Heart left ventricle (tissue), 16 donors: ENCODE data around the gene MEA1. TPM values are rescaled to one million over a fixed set of nuclear protein-coding genes. Genes with fewer than 3 reads are reported as not detected.
A peak's percentile ranks its signal among the peaks of the same experiment; 100 is the strongest.
"Not testable (repeated sequence)": the region's sequence is repeated elsewhere in the genome, so short reads cannot be mapped to it uniquely, and the experiment has no call there.

Experiments used
- ATAC-seq, 4 donors: fragments of 200-7000 bp; cut with Tn5 transposase; one replicate each; pipeline ENCODE4 v1.9.1; 2020 to 2022; ENCODE audit warnings: moderate library complexity in 4 of 4, mild to moderate bottlenecking in 3 of 4, moderate number of reproducible peaks in 1 of 4
- DNase-seq, 5 donors: peaks; one replicate each; pipeline ENCODE4 v3.0.0-alpha.2; 2020
- H3K27ac ChIP-seq, 12 donors: fragments of 200-600 bp; sonication (generic) in 4 of 12; one replicate each; pipeline versions ENCODE4 v1.5.0 to v1.8.0; 2016 to 2022; ENCODE audit warnings: mild to moderate bottlenecking in 2 of 12
- H3K27me3 ChIP-seq, 9 donors: fragments of 200-600 bp; sonication (generic) in 2 of 9; one replicate each; pipeline versions ENCODE4 v1.5.1 to v1.8.0; 2016 to 2022; ENCODE audit warnings: mild to moderate bottlenecking in 3 of 9
- H3K36me3 ChIP-seq, 9 donors: fragments of 200-600 bp; sonication (generic) in 2 of 9; one replicate each; pipeline versions ENCODE4 v1.5.0 to v1.8.0; 2018 to 2022; ENCODE audit warnings: mild to moderate bottlenecking in 2 of 9
- H3K4me1 ChIP-seq, 12 donors: fragments of 200-600 bp; sonication (generic) in 4 of 12; one replicate each; pipeline versions ENCODE4 v1.5.0 to v1.8.0; 2016 to 2022; ENCODE audit warnings: mild to moderate bottlenecking in 3 of 12
- H3K4me3 ChIP-seq, 12 donors: fragments of 200-600 bp; sonication (generic) in 4 of 12; one replicate each; pipeline versions ENCODE4 v1.5.0 to v1.8.0; 2017 to 2022; ENCODE audit warnings: mild to moderate bottlenecking in 9 of 12, moderate library complexity in 4 of 12
- H3K9me3 ChIP-seq, 12 donors: fragments of 200-600 bp; sonication (generic) in 4 of 12; one replicate each; pipeline versions ENCODE4 v1.5.0 to v1.8.0; 2016 to 2022; ENCODE audit warnings: mild to moderate bottlenecking in 1 of 12
- CTCF ChIP-seq, 12 donors: fragments of 200-600 bp; sonication (generic) in 4 of 12; IDR thresholded peaks; one replicate each; pipeline versions ENCODE4 v1.5.0 to v1.8.0; 2018 to 2022; ENCODE audit warnings: antibody characterized with exemption in 12 of 12, mild to moderate bottlenecking in 5 of 12
- POLR2A ChIP-seq, 2 donors: fragments of 450-650 bp; IDR thresholded peaks; one replicate each; pipeline ENCODE4 v1.6.1; 2017; ENCODE audit warnings: antibody characterized with exemption in 2 of 2, mild to moderate bottlenecking in 2 of 2, moderate library complexity in 2 of 2
- WGBS, 4 donors: extraction: QIAGEN DNeasy Blood & Tissue Kit in 2 of 4; methylation state at CpG; one replicate each; pipeline versions ENCODE4 v1.1.5 to v1.1.7; 2013 to 2018; 5-methylcytosine and 5-hydroxymethylcytosine counted together
- intact Hi-C, 10 donors: fragments of 100-400 bp; cut with DNase I; formaldehyde crosslinking; loops; one replicate each; pipeline versions ENCODE4 v1.11.1 to v1.14.2; 2022
- polyA plus RNA-seq, 2 donors: library from polyadenylated mRNA; stranded (reverse); fragments of 200-250 nt; gene quantifications; one replicate each; pipeline ENCODE4 v1.2.3, GENCODE V29; 2013
- total RNA-seq, 9 donors: library from RNA; depleted of rRNA in 2 of 9; stranded (reverse); fragments of >200 nt in 2 of 9; fragmentation: NEBNext Ultra II Directional in 3 of 9; extraction: Animal tissue kit (Norgen Biotek cat#: 25700) in 3 of 9; gene quantifications; one replicate each; pipeline versions ENCODE4 v1.1.0 to v1.2.4, GENCODE V29; 2016 to 2023
- donor health status: ischemic (EF 13 %, LVEDD 7.1; RV severe dilation, severe dysfunction).
- donor health status: healthy with polysubstance abuse.
- donor health status: DM: no; HTN: yes; CAD: no.
- donor health status: DM: no; HTN: no; CAD: no.
- donor health status: ischemic (EF 25% LVEDD 6.9; RV normal size, moderate dysfunction).
- donor health status: ischemic (EF 25% LVEDD 5.7; RV mildly dilated, moderate dysfunction).
- donor health status: healthy.
- donor health status: DM: yes; HTN: yes; CAD: no.
- donor health status: ischemic (EF 35%, LVEDD 5.7; RV mildly dilated, moderate dysfunction).
- donor health status: nonischemic (EF 11% LVEDD 7.7; RV severe dilation, severe dysfunction).
- donor health status: DM: yes; HTN: yes; CAD: no.
- donor health status: PGD.
- donor health status: ischemic (EF 29% LVEDD 5.4; RV normal size, mild dysfunction).
- donor health status: nonischemic (EF 23%, LVEDD 6.1; RV moderate dilation, normal function).

Gene MEA1
- total and polyA plus RNA-seq, 11 donors, result 24.5 to 56.7 (median 32.4) TPM

- peaks cover 0 to 7% (median 0%) of the 10 kb centered on the region in 12 donors for H3K4me1 ChIP-seq
- H3K27ac ChIP-seq, result no peak overlapping the region
- TF ChIP-seq CTCF (IDR thresholded peaks at IDR 0.05) (no peak), POLR2A (IDR thresholded peaks at IDR 0.05) (no peak)
- H3K9me3 ChIP-seq, result no peaks in the 10 kb centered on the region
- WGBS, 4 donors, result 86 to 94% (median 91%) methylated on average over 9 of the region's 9 CpGs
- peaks cover 0 to 81% (median 64%) of the 10 kb centered on the region in 9 donors for H3K36me3 ChIP-seq
- peak in 1 of 5 donors; percentile 8 for DNase-seq
- intact Hi-C loops, result loop anchor here in 3 of 10 donors (5.0 kb wide), 2 partner anchors 120 to 135 kb away; no protein-coding TSS in a partner anchor
- H3K4me3 ChIP-seq, result no peak overlapping the region
- ATAC-seq, result no peak
- no peaks in the 10 kb centered on the region for H3K27me3 ChIP-seq
These were observed 6.6 kb downstream of the MEA1 start for GRCh38 chr6:43007126-43007525.

GRCh38 chr6:43006251-43006650 lies 7.5 kb downstream of the MEA1 start:
- H3K36me3 ChIP-seq, result peaks cover 0 to 77% (median 55%) of the 10 kb centered on the region in 9 donors
- H3K4me1 ChIP-seq, result peaks cover 0 to 6% (median 0%) of the 10 kb centered on the region in 12 donors
- DNase-seq (no peak), ATAC-seq (no peak)
- no peak overlapping the region for H3K27ac ChIP-seq
- intact Hi-C loops, result loop anchor here in 3 of 10 donors (5.0 kb wide), 2 partner anchors 121 to 136 kb away; no protein-coding TSS in a partner anchor
- H3K9me3 ChIP-seq, result no peaks in the 10 kb centered on the region
- TF ChIP-seq CTCF (IDR thresholded peaks at IDR 0.05) (no peak), POLR2A (IDR thresholded peaks at IDR 0.05) (no peak)
- 92 to 96% (median 95%) methylated on average over 10 to 11 of the region's 11 CpGs for WGBS, 4 donors
- no peaks in the 10 kb centered on the region for H3K27me3 ChIP-seq
- no peak overlapping the region for H3K4me3 ChIP-seq

GRCh38 chr6:43005844-43006243 lies 7.9 kb downstream of the MEA1 start:
- Histone ChIP-seq H3K27me3 (no peaks in the 10 kb centered on the region), H3K36me3 (peaks cover 0 to 74% (median 51%) of the 10 kb centered on the region in 9 donors), H3K9me3 (no peaks in the 10 kb centered on the region), H3K4me3 (no peak overlapping the region), H3K4me1 (peaks cover 0 to 6% (median 0%) of the 10 kb centered on the region in 12 donors), H3K27ac (no peak overlapping the region)
- ATAC-seq (no peak), DNase-seq (no peak)
- WGBS, 4 donors, result 91 to 93% (median 92%) methylated on average over 5 of the region's 5 CpGs
- TF ChIP-seq POLR2A (IDR thresholded peaks at IDR 0.05) (no peak), CTCF (IDR thresholded peaks at IDR 0.05) (no peak)
- intact Hi-C loops, result loop anchor here in 3 of 10 donors (5.0 kb wide), 2 partner anchors 121 to 136 kb away; no protein-coding TSS in a partner anchor

GRCh38 chr6:43001843-43002242 lies 11.9 kb downstream of the MEA1 start:
- 94 to 98% (median 96%) methylated on average over 8 of the region's 8 CpGs for WGBS, 4 donors

GRCh38 chr6:42998205-42998604 lies 15.5 kb downstream of the MEA1 start:
- H3K9me3 ChIP-seq, H3K4me3 ChIP-seq, H3K27ac ChIP-seq, H3K4me1 ChIP-seq, ATAC-seq, intact Hi-C loops, H3K27me3 ChIP-seq: not testable (repeated sequence)
- DNase-seq, result peak in 1 of 5 donors; percentile 0
- peaks cover 0 to 20% (median 3%) of the 10 kb centered on the region in 9 donors for H3K36me3 ChIP-seq
- 92 to 98% (median 95%) methylated on average over 9 of the region's 9 CpGs for WGBS, 4 donors

More at GRCh38 chr6:43001843-43002242, 11.9 kb downstream of the MEA1 start:
- H3K4me1 ChIP-seq, result no peaks in the 10 kb centered on the region
- ATAC-seq (no peak), DNase-seq (no peak)
- peaks cover 0 to 34% (median 12%) of the 10 kb centered on the region in 9 donors for H3K36me3 ChIP-seq
- TF ChIP-seq POLR2A (IDR thresholded peaks at IDR 0.05) (no peak), CTCF (IDR thresholded peaks at IDR 0.05) (no peak)
- H3K9me3 ChIP-seq, result no peaks in the 10 kb centered on the region
- intact Hi-C loops, result no loop called here
- H3K4me3 ChIP-seq, result no peak overlapping the region
- H3K27ac ChIP-seq, result no peak overlapping the region
- H3K27me3 ChIP-seq, result no peaks in the 10 kb centered on the region
